ENCODE measurements around the gene ADD3. TPM values are rescaled to one million over a fixed set of nuclear protein-coding genes. Genes with fewer than 3 reads are reported as not detected.
"Not testable (repeated sequence)": the region's sequence is repeated elsewhere in the genome, so short reads cannot be mapped to it uniquely, and the experiment has no call there.

Gene ADD3
- total RNA-seq, 1 donor from 2014 or later: 40.3 TPM

- no peak for ATAC-seq
Measured at GRCh38 chr10:109977382-109977806, 30.4 kb upstream of the ADD3 start.

DNA sequence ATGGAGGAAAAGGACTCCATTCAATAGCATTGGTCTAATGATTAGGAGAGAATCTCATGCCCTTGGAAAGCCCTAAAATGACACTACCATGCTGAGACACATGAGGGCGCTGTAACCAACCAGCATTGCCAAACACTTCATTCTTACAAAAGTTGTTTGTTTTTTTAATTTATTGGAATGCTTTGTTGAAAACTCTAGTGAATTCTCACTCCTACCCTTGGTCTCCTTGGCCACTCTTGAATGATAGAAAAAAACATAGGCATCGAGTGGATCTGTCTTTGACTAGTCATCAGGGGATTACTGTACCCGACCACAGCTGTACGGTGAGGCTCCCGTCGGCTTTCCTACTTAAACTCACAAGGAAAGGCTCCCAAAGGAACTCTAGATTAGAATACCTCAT is 29.3 kb upstream of the ADD3 start:
- peak; percentile 52 for ATAC-seq

GRCh38 chr10:109979215-109979614 is 28.6 kb upstream of the ADD3 start:
- ATAC-seq: no peak

GRCh38 chr10:109981650-109982049 is 26.1 kb upstream of the ADD3 start:
- no peak for ATAC-seq

DNA sequence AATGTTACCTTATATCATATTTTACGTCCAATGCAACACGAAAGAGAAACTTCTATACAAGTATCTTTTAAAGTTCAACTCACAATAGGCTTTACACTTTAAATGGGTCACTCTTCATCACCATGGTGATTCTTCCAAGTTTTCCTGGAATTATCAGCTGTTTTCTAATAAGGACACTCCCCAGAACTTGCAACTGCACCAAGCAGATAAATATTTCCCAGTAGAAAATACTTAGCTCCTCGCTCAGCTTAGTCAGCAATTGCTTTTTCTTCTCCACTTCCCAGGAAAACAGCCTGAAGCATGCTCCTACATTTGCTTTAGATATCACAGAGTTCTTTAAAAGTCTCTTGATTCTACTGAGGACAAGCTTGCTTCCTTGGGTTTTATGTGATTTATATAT is 25.7 kb upstream of the ADD3 start:
- ATAC-seq: no peak

- no peak for ATAC-seq
Measured at GRCh38 chr10:109982812-109983211, 25.0 kb upstream of the ADD3 start.

- no peak for ATAC-seq
Measured at GRCh38 chr10:109984013-109984412, 23.8 kb upstream of the ADD3 start.

GRCh38 chr10:109985768-109986167 is 22.0 kb upstream of the ADD3 start:
- ATAC-seq: not testable (repeated sequence)

DNA sequence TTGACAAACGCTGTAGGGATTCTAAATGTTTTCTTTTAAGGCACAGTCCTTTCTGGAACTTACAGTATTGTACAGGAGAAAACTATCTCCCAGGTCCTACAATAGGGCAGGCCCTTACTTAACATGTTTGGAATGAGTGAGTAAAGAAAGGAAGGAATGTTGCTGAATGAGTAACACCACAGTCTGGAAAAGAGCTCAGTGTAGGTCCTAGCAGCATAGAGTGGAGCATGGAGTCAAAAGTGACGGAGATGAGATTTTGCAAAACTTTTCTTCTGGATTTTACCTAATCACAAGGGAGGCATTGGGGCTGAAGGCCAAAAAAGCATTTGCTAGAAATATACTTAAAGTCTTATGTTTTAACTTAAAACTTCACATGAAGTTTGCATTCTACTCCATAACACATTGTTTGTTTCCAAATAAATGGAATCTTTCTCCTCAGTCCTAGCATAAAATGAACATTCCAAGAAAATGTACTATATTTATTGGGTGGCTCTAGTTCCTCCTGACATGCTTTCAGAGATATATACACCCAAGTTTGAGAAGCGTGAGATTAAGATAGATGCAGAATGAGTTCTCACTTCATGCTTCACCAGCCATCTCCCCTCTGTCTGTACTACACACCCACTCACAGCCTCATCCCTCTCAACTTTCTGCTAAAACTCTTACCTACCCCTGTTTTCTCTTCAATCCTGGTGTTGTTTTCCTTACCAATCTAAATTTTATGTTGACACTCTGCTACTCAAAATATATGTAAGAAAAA is 20.2 kb upstream of the ADD3 start:
- no peak for ATAC-seq

- ATAC-seq: no peak
Measured at GRCh38 chr10:109988212-109988596, 19.6 kb upstream of the ADD3 start.

- no peak for ATAC-seq
Measured at GRCh38 chr10:109991266-109991855, 16.4 kb upstream of the ADD3 start.

DNA sequence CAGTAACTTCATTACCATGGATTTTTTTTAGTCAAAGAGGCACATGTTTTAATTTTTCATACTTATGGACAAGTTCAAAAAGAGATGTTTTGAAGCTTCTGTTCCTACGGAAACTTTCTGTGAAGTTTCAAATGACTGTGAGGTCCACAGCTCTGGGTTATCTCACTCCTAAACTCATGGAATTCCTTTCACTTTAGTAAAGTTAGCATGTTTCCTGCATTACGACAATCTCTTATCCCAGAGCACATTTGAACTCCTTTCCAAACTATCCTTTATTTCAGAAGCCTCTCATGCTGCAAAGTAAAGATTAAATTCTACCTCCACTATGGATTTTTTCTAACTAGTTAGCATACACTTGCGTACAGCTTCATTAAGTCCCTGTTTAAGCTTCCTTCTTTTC is 15.3 kb upstream of the ADD3 start:
- no peak for ATAC-seq

DNA sequence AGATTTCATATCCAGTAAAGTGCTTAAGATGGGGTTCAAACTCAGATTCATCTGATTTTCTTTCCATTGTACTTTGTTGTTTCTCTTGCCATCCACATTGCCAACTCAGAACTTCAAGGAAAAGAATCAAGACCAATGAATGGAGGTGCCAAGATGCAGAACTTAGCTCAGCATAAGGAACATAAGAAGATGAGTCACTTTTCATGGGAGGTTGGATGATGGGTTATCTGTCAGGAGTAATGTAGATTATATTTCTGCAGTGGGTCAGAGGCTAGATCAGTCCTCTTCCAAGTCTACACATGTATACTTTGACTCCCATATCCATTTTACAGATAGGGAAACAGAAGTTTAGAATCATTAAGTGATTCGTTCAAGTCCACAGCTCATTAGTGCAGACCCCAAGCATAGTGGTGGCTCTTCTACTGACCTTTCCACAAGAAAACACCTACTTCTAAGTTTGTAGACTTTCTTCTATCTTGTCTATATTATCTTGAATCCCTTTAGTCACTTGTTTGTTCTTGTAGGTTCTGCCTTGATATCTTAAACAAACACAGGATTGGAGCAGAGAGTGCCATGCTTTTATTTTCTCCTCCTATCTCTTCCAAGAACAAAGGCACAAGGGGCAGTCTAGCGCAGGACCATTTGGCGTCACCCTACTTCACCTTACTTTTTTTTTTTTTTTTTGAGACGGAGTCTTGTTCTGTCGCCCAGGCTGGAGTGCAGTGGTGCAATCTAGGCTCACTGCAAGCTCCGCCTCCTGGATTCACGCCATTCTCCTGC is 14.0 kb upstream of the ADD3 start:
- ATAC-seq: no peak

- ATAC-seq: no peak
Measured at GRCh38 chr10:109994711-109995577, 12.8 kb upstream of the ADD3 start.

DNA sequence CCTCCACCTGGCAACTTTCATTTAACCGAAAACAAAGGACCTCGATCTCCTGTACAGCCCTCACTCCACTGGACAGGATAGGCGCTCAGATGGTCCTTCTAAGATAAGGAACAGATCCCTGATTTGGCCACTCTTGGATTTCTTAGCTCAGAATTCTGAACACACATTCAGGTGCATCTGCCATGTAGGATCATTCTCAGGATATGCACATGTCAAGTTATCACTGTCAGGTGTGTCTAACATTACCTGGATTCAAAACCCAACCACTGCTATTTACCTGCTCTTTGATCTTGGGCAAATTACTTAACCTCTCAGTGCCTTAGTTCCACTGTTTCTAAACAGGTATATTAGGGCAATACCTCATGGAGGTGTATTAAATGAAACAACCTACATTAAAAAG is 12.2 kb upstream of the ADD3 start:
- ATAC-seq: no peak

- ATAC-seq: peak; percentile 43
Measured at GRCh38 chr10:109996225-109996624, 11.6 kb upstream of the ADD3 start.

- ATAC-seq: no peak
Measured at GRCh38 chr10:109996766-109997171, 11.0 kb upstream of the ADD3 start.

- no peak for ATAC-seq
Measured at GRCh38 chr10:109997233-109997632, 10.6 kb upstream of the ADD3 start.

DNA sequence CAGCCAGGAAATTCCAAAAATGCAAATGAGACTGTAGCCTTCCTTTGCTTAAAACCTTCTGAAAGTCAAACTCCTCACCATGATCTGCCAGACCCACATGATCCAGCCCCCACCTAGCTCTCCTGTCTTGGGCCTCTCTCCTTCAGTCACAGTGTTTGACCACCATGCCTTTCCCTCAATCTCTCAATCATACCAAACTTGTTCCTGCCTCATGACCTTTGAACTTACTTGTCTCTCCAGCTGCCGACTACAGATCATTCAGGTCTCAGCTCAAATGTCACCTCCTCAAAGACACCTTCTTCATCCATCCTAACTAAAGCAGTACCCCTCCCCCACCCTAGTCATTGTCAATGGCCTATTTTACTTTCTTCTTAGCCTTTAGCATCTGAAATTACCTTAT is 9.3 kb upstream of the ADD3 start:
- ATAC-seq: no peak

- no peak for ATAC-seq
Measured at GRCh38 chr10:110002801-110003523, 4.8 kb upstream of the ADD3 start.

- ATAC-seq: peak; percentile 40
Measured at GRCh38 chr10:110003524-110003885, 4.3 kb upstream of the ADD3 start.

- ATAC-seq: no peak
Measured at GRCh38 chr10:110005719-110006118, 2.1 kb upstream of the ADD3 start.

Measured in esophagus mucosa (tissue), 1 donor.